HepG2 (cell line): ENCODE measurements around the gene WDR47. TPM values are rescaled to one million over a fixed set of nuclear protein-coding genes. Genes with fewer than 3 reads are reported as not detected.
A peak's percentile ranks its signal among the peaks of the same experiment; 100 is the strongest.

Source experiments
- MEIS2 ChIP-seq: sonication (generic); formaldehyde crosslinking; IDR thresholded peaks from 2 replicates; pipeline ENCODE4 v1.9.0; 2021; ENCODE audit warnings: mild to moderate bottlenecking, missing genetic modification reagents
- MTA1 ChIP-seq: sonication (generic); formaldehyde crosslinking; IDR thresholded peaks from 2 replicates; pipeline ENCODE4 v1.4.0; 2020; ENCODE audit warnings: missing genetic modification reagents, mild to moderate bottlenecking, borderline replicate concordance
- NR2F6 ChIP-seq, 2 experiments: IDR thresholded peaks; 2 replicates each; pipeline ENCODE4 v1.6.1; 2016; ENCODE audit warnings: antibody characterized with exemption in 1 of 2, mild to moderate bottlenecking in 1 of 2
- XRCC5 ChIP-seq: fragments of 200-400 bp; formaldehyde crosslinking; optimal IDR thresholded peaks from 2 replicates; pipeline ENCODE3; 2017; ENCODE audit warnings: mild to moderate bottlenecking, low read length
- ZNF652 ChIP-seq: IDR thresholded peaks from 2 replicates; pipeline ENCODE4 v1.6.1; 2016; ENCODE audit warnings: low read depth, borderline replicate concordance
- ZSCAN31 ChIP-seq: sonication (generic); formaldehyde crosslinking; IDR thresholded peaks from 2 replicates; pipeline ENCODE4 v1.5.0; 2020; ENCODE audit warnings: low read depth, mild to moderate bottlenecking, missing genetic modification reagents
- polyA plus RNA-seq, 8 experiments: library from polyadenylated mRNA; depleted of rRNA in 3 of 8; stranded (reverse) in 7 of 8; unstranded in 1 of 8; fragments of >200 nt; fragmentation: Illumina TruSeq in 4 of 8; extraction: Trizol in 4 of 8; gene quantifications; 2 replicates each; pipeline versions ENCODE4 v1.2.1 to v1.2.3, GENCODE V29; 2011 to 2016; ENCODE audit warnings: low read depth in 4 of 8, missing spikeins in 1 of 8, mixed read lengths in 1 of 8; ENCODE audit not compliant: insufficient read depth in 1 of 8
- total RNA-seq, 5 experiments: library from RNA; depleted of rRNA; stranded (reverse); fragments of >200 nt; fragmentation: Illumina TruSeq; extraction: Trizol; gene quantifications; 2 replicates each; pipeline ENCODE4 v1.2.3, GENCODE V29; 2016; ENCODE audit warnings: low read depth in 1 of 5
- TF ChIP-seq, protein P1 (sequence below), 2 experiments: sonication (generic) in 1 of 2; formaldehyde crosslinking in 1 of 2; IDR thresholded peaks; 2 replicates each; pipeline versions ENCODE4 v1.4.0 to v1.6.1; 2018 to 2020; ENCODE audit warnings: missing genetic modification reagents in 2 of 2, borderline replicate concordance in 1 of 2, low read depth in 1 of 2, mild to moderate bottlenecking in 1 of 2, missing biosample characterization in 1 of 2
- TF ChIP-seq, protein P2 (sequence below): sonication (generic); formaldehyde crosslinking; IDR thresholded peaks from 2 replicates; pipeline ENCODE4 v1.5.1; 2020; ENCODE audit warnings: mild to moderate bottlenecking, missing genetic modification reagents
- TF ChIP-seq, protein P3 (sequence below): sonication (generic); formaldehyde crosslinking; IDR thresholded peaks from 2 replicates; pipeline ENCODE4 v1.5.1; 2020; ENCODE audit warnings: missing genetic modification reagents, mild to moderate bottlenecking, borderline replicate concordance

The WDR47 gene
- total and polyA plus RNA-seq, 2 of the 13 experiments (the other 11 are each of a cell fraction or from before 2014, with no cell fraction given): 4.3 to 5.9 TPM

DNA sequence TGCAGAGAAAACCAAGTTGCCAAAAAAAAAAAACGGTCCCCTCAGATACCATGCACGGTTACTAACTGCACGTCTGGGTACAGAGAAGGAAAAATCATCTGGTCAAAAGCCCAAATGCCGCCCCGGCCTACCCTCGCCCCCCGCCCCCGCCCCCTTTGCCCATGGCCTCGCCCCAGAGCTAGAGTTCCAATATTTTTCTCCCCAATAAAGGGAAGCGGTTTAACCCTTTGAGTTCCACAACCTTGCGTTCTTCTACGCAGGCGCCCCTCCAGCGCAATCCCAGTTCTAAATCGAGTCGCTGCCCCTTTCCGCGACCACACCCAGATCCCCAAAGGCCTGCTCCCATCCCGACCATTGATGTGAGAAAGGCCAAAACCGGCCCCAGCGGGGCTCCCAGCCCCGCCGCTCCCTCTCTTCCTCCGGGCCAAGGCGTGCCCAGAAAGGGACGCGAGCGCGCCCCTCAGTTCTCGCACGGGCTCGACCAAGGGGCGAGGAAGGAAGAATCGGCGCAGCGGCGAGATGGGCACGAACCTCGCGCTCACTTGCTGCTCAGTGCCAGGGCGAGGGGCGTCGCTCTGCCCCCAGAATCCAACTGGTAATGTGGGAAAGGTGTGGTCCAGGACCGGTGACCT lies 797 bp downstream of the WDR47 start (continued):
- TF ChIP-seq NR2F6 (IDR thresholded peaks at IDR 0.05) (no peak), NR2F6 (CRISPR knock-in tag; IDR thresholded peaks at IDR 0.05) (0 out of 2 replicates have a peak, but pooled peaks have one; percentile 2), ZNF652 (CRISPR knock-in tag) (peak; percentile 91), MTA1 (CRISPR knock-in tag) (peak; percentile 15; the same call in 1 of the 2 replicates), XRCC5 (peak; percentile 1), MEIS2 (CRISPR knock-in tag) (0 out of 2 replicates have a peak, but pooled peaks have one; percentile 41), ZSCAN31 (CRISPR knock-in tag) (no peak)
- TF ChIP-seq, protein P1, sequence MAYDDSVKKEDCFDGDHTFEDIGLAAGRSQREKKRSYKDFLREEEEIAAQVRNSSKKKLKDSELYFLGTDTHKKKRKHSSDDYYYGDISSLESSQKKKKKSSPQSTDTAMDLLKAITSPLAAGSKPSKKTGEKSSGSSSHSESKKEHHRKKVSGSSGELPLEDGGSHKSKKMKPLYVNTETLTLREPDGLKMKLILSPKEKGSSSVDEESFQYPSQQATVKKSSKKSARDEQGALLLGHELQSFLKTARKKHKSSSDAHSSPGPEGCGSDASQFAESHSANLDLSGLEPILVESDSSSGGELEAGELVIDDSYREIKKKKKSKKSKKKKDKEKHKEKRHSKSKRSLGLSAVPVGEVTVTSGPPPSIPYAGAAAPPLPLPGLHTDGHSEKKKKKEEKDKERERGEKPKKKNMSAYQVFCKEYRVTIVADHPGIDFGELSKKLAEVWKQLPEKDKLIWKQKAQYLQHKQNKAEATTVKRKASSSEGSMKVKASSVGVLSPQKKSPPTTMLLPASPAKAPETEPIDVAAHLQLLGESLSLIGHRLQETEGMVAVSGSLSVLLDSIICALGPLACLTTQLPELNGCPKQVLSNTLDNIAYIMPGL (CRISPR knock-in tag; IDR thresholded peaks at IDR 0.05; ENCODE audit: borderline replicate concordance in 1 of 2, low read depth in 1 of 2): 0 out of 4 replicates have a peak, but pooled peaks of 1 of the 2 experiments have one; percentile 63
- TF ChIP-seq, protein P2, sequence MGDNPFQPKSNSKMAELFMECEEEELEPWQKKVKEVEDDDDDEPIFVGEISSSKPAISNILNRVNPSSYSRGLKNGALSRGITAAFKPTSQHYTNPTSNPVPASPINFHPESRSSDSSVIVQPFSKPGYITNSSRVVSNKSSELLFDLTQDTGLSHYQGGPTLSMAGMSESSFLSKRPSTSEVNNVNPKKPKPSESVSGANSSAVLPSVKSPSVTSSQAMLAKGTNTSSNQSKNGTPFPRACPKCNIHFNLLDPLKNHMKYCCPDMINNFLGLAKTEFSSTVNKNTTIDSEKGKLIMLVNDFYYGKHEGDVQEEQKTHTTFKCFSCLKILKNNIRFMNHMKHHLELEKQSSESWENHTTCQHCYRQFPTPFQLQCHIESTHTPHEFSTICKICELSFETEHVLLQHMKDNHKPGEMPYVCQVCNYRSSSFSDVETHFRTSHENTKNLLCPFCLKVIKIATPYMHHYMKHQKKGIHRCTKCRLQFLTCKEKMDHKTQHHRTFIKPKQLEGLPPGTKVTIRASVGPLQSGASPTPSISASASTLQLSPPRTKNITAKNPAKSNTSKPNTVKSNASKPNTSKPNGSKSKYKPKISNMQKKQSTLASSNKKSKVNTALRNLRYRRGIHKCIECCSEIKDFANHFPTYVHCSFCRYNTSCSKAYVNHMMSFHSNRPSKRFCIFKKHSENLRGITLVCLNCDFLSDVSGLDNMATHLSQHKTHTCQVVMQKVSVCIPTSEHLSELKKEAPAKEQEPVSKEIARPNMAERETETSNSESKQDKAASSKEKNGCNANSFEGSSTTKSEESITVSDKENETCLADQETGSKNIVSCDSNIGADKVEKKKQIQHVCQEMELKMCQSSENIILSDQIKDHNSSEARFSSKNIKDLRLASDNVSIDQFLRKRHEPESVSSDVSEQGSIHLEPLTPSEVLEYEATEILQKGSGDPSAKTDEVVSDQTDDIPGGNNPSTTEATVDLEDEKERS: peak; percentile 42; the same call in 1 of the 2 replicates
- TF ChIP-seq, protein P3, sequence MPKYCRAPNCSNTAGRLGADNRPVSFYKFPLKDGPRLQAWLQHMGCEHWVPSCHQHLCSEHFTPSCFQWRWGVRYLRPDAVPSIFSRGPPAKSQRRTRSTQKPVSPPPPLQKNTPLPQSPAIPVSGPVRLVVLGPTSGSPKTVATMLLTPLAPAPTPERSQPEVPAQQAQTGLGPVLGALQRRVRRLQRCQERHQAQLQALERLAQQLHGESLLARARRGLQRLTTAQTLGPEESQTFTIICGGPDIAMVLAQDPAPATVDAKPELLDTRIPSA (CRISPR knock-in tag): no peak
- TF ChIP-seq, all 625 proteins: peak for 20
